GM12878 (cell line): ENCODE measurements around the gene SPX.

Experiments used
- CHD4 ChIP-seq: fragments of 200-600 bp; sonication (generic); IDR thresholded peaks from 2 replicates; pipeline ENCODE4 v1.6.1; 2016; ENCODE audit warnings: mild to moderate bottlenecking
- MXI1 ChIP-seq: fragments of 150-350 bp; IDR thresholded peaks from 2 replicates; pipeline ENCODE4 v1.6.1; 2011; ENCODE audit warnings: low read depth, mild to moderate bottlenecking, inconsistent platforms, low read length, improper control_type of control experiment
- TF ChIP-seq, protein P1 (sequence below), 3 experiments: IDR thresholded peaks in 2 of 3; conservative IDR thresholded peaks in 1 of 3; 2 replicates each; pipeline ENCODE4 v1.5.1; 2011; ENCODE audit warnings: low read depth in 3 of 3, low read length in 3 of 3, mild to moderate bottlenecking in 3 of 3, control low read depth in 2 of 3, moderate library complexity in 2 of 3, inconsistent platforms in 1 of 3, mixed read lengths in 1 of 3; ENCODE audit not compliant: control insufficient read depth in 2 of 3, insufficient read depth in 1 of 3; ENCODE audit errors: extremely low read depth in 1 of 3
- TF ChIP-seq, protein P2 (sequence below): fragments of 450-650 bp; formaldehyde crosslinking; IDR thresholded peaks from 2 replicates; pipeline ENCODE4 v1.4.0; 2020; ENCODE audit warnings: mild to moderate bottlenecking, moderate library complexity
- TF ChIP-seq, protein P3 (sequence below): IDR thresholded peaks from 2 replicates; pipeline ENCODE4 v1.6.1; 2012; ENCODE audit warnings: mild to moderate bottlenecking, low read depth, low read length

DNA sequence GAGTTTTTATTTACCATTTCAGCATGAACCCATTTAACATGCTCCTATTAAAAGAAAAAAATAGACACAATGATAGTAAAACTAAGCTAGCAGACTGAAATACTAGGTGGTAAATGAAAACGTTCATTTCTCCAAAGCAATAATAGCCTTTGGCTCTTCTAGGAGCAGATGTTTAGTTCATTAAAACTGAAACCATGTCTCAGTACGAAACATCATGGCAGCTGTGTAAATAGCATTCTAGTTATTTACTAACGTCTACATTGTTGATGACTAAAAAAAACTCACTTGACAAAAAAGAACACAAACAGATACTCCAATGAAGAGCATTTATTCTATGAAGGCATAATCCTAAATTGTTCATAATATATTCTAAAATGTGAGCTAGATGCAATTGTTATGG, 42.6 kb upstream of the SPX start:
- TF ChIP-seq, protein P1, sequence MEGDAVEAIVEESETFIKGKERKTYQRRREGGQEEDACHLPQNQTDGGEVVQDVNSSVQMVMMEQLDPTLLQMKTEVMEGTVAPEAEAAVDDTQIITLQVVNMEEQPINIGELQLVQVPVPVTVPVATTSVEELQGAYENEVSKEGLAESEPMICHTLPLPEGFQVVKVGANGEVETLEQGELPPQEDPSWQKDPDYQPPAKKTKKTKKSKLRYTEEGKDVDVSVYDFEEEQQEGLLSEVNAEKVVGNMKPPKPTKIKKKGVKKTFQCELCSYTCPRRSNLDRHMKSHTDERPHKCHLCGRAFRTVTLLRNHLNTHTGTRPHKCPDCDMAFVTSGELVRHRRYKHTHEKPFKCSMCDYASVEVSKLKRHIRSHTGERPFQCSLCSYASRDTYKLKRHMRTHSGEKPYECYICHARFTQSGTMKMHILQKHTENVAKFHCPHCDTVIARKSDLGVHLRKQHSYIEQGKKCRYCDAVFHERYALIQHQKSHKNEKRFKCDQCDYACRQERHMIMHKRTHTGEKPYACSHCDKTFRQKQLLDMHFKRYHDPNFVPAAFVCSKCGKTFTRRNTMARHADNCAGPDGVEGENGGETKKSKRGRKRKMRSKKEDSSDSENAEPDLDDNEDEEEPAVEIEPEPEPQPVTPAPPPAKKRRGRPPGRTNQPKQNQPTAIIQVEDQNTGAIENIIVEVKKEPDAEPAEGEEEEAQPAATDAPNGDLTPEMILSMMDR (IDR thresholded peaks at IDR 0.05 in 2 of 3, conservative IDR thresholded peaks at IDR 0.05 in 1 of 3; ENCODE audit: control insufficient read depth in 2 of 3, extremely low read depth in 1 of 3, insufficient read depth in 1 of 3, low read depth in 3 of 3, low read length in 3 of 3): no peak
- TF ChIP-seq, protein P2, sequence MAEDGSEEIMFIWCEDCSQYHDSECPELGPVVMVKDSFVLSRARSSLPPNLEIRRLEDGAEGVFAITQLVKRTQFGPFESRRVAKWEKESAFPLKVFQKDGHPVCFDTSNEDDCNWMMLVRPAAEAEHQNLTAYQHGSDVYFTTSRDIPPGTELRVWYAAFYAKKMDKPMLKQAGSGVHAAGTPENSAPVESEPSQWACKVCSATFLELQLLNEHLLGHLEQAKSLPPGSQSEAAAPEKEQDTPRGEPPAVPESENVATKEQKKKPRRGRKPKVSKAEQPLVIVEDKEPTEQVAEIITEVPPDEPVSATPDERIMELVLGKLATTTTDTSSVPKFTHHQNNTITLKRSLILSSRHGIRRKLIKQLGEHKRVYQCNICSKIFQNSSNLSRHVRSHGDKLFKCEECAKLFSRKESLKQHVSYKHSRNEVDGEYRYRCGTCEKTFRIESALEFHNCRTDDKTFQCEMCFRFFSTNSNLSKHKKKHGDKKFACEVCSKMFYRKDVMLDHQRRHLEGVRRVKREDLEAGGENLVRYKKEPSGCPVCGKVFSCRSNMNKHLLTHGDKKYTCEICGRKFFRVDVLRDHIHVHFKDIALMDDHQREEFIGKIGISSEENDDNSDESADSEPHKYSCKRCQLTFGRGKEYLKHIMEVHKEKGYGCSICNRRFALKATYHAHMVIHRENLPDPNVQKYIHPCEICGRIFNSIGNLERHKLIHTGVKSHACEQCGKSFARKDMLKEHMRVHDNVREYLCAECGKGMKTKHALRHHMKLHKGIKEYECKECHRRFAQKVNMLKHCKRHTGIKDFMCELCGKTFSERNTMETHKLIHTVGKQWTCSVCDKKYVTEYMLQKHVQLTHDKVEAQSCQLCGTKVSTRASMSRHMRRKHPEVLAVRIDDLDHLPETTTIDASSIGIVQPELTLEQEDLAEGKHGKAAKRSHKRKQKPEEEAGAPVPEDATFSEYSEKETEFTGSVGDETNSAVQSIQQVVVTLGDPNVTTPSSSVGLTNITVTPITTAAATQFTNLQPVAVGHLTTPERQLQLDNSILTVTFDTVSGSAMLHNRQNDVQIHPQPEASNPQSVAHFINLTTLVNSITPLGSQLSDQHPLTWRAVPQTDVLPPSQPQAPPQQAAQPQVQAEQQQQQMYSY (CRISPR knock-in tag): no peak
- TF ChIP-seq CHD4: no peak
- TF ChIP-seq, protein P3, sequence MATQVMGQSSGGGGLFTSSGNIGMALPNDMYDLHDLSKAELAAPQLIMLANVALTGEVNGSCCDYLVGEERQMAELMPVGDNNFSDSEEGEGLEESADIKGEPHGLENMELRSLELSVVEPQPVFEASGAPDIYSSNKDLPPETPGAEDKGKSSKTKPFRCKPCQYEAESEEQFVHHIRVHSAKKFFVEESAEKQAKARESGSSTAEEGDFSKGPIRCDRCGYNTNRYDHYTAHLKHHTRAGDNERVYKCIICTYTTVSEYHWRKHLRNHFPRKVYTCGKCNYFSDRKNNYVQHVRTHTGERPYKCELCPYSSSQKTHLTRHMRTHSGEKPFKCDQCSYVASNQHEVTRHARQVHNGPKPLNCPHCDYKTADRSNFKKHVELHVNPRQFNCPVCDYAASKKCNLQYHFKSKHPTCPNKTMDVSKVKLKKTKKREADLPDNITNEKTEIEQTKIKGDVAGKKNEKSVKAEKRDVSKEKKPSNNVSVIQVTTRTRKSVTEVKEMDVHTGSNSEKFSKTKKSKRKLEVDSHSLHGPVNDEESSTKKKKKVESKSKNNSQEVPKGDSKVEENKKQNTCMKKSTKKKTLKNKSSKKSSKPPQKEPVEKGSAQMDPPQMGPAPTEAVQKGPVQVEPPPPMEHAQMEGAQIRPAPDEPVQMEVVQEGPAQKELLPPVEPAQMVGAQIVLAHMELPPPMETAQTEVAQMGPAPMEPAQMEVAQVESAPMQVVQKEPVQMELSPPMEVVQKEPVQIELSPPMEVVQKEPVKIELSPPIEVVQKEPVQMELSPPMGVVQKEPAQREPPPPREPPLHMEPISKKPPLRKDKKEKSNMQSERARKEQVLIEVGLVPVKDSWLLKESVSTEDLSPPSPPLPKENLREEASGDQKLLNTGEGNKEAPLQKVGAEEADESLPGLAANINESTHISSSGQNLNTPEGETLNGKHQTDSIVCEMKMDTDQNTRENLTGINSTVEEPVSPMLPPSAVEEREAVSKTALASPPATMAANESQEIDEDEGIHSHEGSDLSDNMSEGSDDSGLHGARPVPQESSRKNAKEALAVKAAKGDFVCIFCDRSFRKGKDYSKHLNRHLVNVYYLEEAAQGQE: no peak
- TF ChIP-seq MXI1: no peak
